Skeletal muscle tissue (tissue), 4 donors: ENCODE measurements around the gene A4GALT. TPM values are rescaled to one million over a fixed set of nuclear protein-coding genes. Genes with fewer than 3 reads are reported as not detected.
"Not testable (repeated sequence)": the region's sequence is repeated elsewhere in the genome, so short reads cannot be mapped to it uniquely, and the experiment has no call there.

Source experiments
- H3K27ac ChIP-seq: one replicate; pipeline ENCODE4 v1.7.0; 2013; ENCODE audit warnings: mild to moderate bottlenecking, low read depth, low read length, inconsistent platforms
- H3K27me3 ChIP-seq, 3 donors: one replicate each; pipeline ENCODE4 v1.7.0; 2013; ENCODE audit warnings: low read length in 3 of 3; ENCODE audit not compliant: control insufficient read depth in 3 of 3, insufficient read depth in 3 of 3
- H3K36me3 ChIP-seq, 3 donors: one replicate each; pipeline ENCODE4 v1.7.0; 2013; ENCODE audit warnings: low read length in 3 of 3; ENCODE audit not compliant: control insufficient read depth in 3 of 3, insufficient read depth in 3 of 3
- H3K4me1 ChIP-seq, 3 donors: one replicate each; pipeline ENCODE4 v1.7.0; 2013; ENCODE audit warnings: low read length in 3 of 3, mild to moderate bottlenecking in 3 of 3; ENCODE audit not compliant: control insufficient read depth in 3 of 3, insufficient read depth in 3 of 3
- H3K4me3 ChIP-seq, 3 donors: one replicate each; pipeline ENCODE4 v1.7.0; 2013; ENCODE audit warnings: low read length in 3 of 3
- H3K9ac ChIP-seq, 3 donors: one replicate each; pipeline ENCODE4 v1.7.0; 2013; ENCODE audit warnings: low read length in 3 of 3, mild to moderate bottlenecking in 3 of 3, moderate library complexity in 2 of 3, low read depth in 1 of 3
- H3K9me3 ChIP-seq, 3 donors: one replicate each; pipeline ENCODE4 v1.7.0; 2013; ENCODE audit warnings: low read length in 3 of 3; ENCODE audit not compliant: control insufficient read depth in 3 of 3
- total RNA-seq: library from RNA; depleted of rRNA; stranded (reverse); fragments of >200 nt; gene quantifications from one replicate; pipeline ENCODE4 v1.2.3, GENCODE V29; 2014
- donor health status: Osteomylitis.

Gene A4GALT
- total RNA-seq, 1 donor from 2014 or later: 18.3 TPM

- no peaks in the 10 kb centered on the region for H3K36me3 ChIP-seq
- H3K27me3 ChIP-seq: no peaks in the 10 kb centered on the region
- peak overlapping the region in 2 of 3 donors; percentile 14 to 18 for H3K4me3 ChIP-seq
- H3K9me3 ChIP-seq: no peaks in the 10 kb centered on the region
- peak overlapping the region; percentile 94 for H3K27ac ChIP-seq
- H3K9ac ChIP-seq: peak overlapping the region; percentile 48 to 71 (median 65)
- H3K4me1 ChIP-seq: peaks cover 73 to 81% (median 76%) of the 10 kb centered on the region in 3 donors
These were observed 34.6 kb downstream of the A4GALT start for GRCh38 chr22:42685941-42686653.

DNA sequence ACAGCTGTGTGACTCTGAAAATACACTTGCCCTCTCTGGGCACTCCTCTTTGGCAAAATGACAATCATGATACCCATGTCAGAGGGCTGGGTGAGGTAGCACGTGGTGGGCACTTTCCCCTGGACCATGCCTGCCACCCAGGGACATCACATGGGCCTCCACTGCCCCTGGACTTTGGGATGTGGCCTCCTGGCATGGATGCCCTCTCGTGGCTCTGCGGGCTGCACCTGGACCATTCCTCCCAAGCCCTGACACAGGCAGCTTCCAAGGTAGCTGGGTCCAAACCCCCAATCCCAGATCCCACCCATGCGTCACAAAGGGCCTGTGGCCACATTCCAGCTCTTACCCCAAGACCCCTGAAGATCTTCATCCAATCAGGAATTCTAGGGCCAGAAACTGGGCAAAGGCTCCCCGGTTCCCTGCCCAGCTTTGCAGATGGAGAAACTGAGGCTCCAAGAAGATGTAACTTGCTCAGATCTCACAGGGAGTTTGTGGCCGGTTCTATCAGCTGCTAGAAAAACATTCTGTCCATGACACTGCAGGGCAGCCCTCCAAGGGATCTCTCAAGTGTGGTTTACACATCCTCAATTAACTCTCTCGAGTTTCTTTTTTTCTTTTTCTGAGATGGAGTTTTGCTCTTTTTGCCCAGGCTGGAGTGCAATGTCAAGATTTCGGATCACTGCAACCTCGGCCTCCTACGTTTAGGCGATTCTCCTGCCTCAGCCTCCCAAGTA lies 36.0 kb downstream of the A4GALT start:
- no peaks in the 10 kb centered on the region for H3K36me3 ChIP-seq
- no peaks in the 10 kb centered on the region for H3K27me3 ChIP-seq
- peak overlapping the region; percentile 64 for H3K27ac ChIP-seq
- H3K4me1 ChIP-seq: peaks cover 71 to 82% (median 77%) of the 10 kb centered on the region in 3 donors
- no peaks in the 10 kb centered on the region for H3K9me3 ChIP-seq
- H3K4me3 ChIP-seq: no peak overlapping the region
- H3K9ac ChIP-seq: peak overlapping the region; percentile 25 to 72 (median 69)

DNA sequence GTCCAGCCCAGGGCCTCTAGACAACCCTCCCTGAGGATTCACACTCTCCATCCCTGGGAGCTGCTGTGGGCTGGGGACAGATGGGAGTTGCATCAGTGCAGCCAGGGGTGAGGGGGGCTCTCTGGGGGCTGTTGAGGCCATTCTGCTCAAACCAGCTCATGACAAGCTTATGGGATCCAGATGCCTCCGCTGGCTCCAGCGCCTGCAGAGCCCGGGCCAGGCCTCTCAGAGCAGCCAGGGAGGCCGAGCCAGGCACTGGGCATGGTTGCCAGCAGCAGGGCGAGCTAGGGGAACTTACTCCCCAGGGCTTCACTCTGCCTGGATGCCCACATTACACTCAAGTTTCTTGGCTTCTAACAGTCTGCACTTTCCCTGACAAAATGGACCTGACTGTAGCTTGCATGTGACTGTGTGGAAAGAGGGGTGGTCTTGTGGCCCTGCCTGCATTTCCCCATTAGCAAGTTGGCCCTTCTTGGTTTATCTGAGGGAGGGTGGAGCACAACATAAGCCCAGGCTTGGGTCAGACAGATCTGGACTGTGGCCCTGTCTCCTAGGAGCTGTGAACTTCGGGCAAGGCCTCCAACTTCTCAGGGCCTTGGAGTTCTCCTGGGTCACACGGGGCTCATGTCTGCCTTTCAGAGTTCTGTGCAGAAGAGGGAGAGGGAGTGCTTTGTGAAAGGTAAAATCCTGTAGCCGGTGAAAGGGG lies 36.9 kb downstream of the A4GALT start:
- Histone ChIP-seq H3K9me3 (no peaks in the 10 kb centered on the region), H3K36me3 (no peaks in the 10 kb centered on the region), H3K4me1 (peaks cover 63 to 73% (median 70%) of the 10 kb centered on the region in 3 donors), H3K27ac (peak overlapping the region; percentile 64), H3K27me3 (no peaks in the 10 kb centered on the region), H3K9ac (peak overlapping the region in 2 of 3 donors; percentile 69 to 72), H3K4me3 (peak overlapping the region in 1 of 3 donors; percentile 54)

DNA sequence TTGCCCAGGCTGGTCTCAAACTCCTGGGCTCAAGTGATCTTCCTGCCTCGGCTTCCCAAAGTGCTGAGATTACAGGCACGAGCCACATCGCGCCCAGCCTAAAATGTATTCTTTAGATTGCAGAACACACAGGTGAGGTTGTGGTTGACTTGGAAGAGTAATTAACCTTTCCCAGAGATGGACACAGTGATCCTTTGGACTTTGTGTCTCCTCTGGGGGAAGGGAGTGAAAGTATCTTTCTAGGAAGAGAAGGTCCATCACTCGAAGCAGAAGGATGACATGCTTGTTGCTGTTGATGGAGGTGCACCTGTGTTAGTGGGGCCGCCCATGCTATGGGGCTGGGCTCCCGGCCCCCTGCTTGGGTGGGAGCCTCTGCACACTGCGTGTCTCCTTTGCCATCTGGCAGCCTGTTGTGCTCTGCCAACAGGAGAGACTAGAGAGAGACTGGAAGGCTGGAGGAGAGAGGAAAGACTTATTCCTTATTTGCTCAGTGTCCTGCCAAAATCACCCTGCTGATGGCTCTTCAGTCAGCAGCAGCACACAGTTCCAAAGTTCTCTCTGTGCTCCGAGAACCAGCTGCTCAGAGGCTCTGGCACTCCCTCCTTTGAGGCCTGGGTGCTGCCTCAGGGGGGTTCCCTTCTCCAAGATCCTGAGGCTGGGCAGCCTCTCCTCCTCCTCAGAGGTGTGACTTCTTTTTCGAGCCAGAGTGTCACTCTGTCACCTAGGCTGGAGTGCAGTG lies 38.4 kb downstream of the A4GALT start:
- Histone ChIP-seq H3K9ac (peak overlapping the region in 2 of 3 donors; percentile 4 to 21), H3K9me3 (no peaks in the 10 kb centered on the region), H3K4me1 (peaks cover 54 to 65% (median 62%) of the 10 kb centered on the region in 3 donors), H3K27ac (peak overlapping the region; percentile 30), H3K27me3 (no peaks in the 10 kb centered on the region), H3K36me3 (no peaks in the 10 kb centered on the region), H3K4me3 (no peak overlapping the region)

GRCh38 chr22:42680648-42681047 lies 40.0 kb downstream of the A4GALT start:
- Histone ChIP-seq H3K9me3 (no peaks in the 10 kb centered on the region), H3K4me3 (no peak overlapping the region), H3K27ac (peak overlapping the region; percentile 73), H3K4me1 (peaks cover 48 to 55% (median 52%) of the 10 kb centered on the region in 3 donors), H3K36me3 (no peaks in the 10 kb centered on the region), H3K27me3 (no peaks in the 10 kb centered on the region), H3K9ac (no peak overlapping the region)

- H3K4me1 ChIP-seq: peaks cover 47 to 49% (median 47%) of the 10 kb centered on the region in 3 donors
- no peaks in the 10 kb centered on the region for H3K27me3 ChIP-seq
- no peaks in the 10 kb centered on the region for H3K36me3 ChIP-seq
- no peak overlapping the region for H3K4me3 ChIP-seq
- H3K9ac ChIP-seq: no peak overlapping the region
- H3K9me3 ChIP-seq: no peaks in the 10 kb centered on the region
- no peak overlapping the region for H3K27ac ChIP-seq
These were observed 41.0 kb downstream of the A4GALT start for GRCh38 chr22:42679691-42680090.

DNA sequence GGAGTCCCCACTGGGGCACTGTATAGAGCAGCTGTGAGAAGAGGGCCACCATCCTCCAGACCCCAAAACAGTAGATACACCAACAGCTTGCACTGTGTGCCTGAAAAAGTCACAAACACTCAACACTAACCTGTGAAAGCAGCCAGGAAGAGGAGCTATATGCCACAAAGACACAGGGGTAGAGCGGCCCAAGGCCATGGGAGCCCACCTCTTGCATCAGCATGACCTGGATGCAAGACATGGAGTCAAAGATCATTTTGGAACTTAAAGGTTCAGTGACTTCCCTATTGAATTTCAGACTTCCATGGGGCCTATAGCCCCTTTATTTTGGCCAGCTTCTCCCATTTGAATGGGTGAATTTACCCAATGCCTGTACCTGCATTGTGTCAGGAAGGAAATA lies 41.8 kb downstream of the A4GALT start:
- Histone ChIP-seq H3K27ac (no peak overlapping the region), H3K4me1 (peaks cover 40 to 45% (median 42%) of the 10 kb centered on the region in 3 donors), H3K4me3 (no peak overlapping the region), H3K9me3 (no peaks in the 10 kb centered on the region), H3K9ac (no peak overlapping the region), H3K27me3 (no peaks in the 10 kb centered on the region), H3K36me3 (no peaks in the 10 kb centered on the region)

DNA sequence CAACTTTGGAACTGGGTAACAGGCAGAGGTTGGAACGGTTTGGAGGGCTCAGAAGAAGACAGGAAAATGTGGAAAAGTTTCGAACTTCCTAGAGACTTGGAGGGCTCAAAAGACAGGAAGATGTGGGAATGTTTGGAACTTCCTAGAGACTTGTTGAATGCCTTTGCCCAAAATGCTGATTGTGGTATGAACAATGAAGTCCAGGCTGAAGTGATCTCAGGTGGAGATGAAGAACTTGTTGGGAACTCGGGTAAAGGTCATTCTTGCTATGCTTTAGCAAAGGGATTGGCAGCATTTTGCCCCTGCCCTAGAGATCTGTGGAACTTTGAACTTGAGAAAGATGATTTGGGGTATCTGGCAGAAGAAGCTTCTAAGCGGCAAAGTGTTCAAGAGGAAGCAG lies 42.7 kb downstream of the A4GALT start:
- H3K36me3 ChIP-seq: not testable (repeated sequence)
- H3K4me1 ChIP-seq: peaks cover 33 to 38% (median 35%) of the 10 kb centered on the region in 3 donors

GRCh38 chr22:42676059-42676607 lies 44.5 kb downstream of the A4GALT start:
- H3K36me3 ChIP-seq: no peaks in the 10 kb centered on the region
- H3K27me3 ChIP-seq: no peaks in the 10 kb centered on the region
- H3K27ac ChIP-seq: peak overlapping the region; percentile 72
- peak overlapping the region in 1 of 3 donors; percentile 40 for H3K9ac ChIP-seq
- H3K4me3 ChIP-seq: no peak overlapping the region
- H3K9me3 ChIP-seq: no peaks in the 10 kb centered on the region
- H3K4me1 ChIP-seq: peaks cover 25 to 31% (median 25%) of the 10 kb centered on the region in 3 donors

More for the DNA sequence above, 42.7 kb downstream of the A4GALT start:
- not testable (repeated sequence) for H3K9me3 ChIP-seq, H3K4me3 ChIP-seq, H3K9ac ChIP-seq, H3K27me3 ChIP-seq
- peak overlapping the region; percentile 23 for H3K27ac ChIP-seq
